Liver (tissue), 3 donors: Measurements from ENCODE around the gene GPC1.

Source experiments
- GABPA ChIP-seq, 2 donors: IDR thresholded peaks in 1 of 2; conservative IDR thresholded peaks in 1 of 2; 2 replicates each; pipeline ENCODE4 v1.6.1; 2016; ENCODE audit warnings: antibody characterized with exemption in 2 of 2, mild to moderate bottlenecking in 1 of 2, moderate library complexity in 1 of 2
- RAD21 ChIP-seq, 2 donors: IDR thresholded peaks; 2 replicates each; pipeline ENCODE4 v1.6.1; 2016; ENCODE audit warnings: antibody characterized with exemption in 2 of 2, mild to moderate bottlenecking in 2 of 2
- SP1 ChIP-seq: IDR thresholded peaks from 2 replicates; pipeline ENCODE4 v1.6.1; 2018; ENCODE audit warnings: antibody characterized with exemption, mild to moderate bottlenecking
- TAF1 ChIP-seq: conservative IDR thresholded peaks from 2 replicates; pipeline ENCODE4 v1.6.1; 2016; ENCODE audit warnings: antibody characterized with exemption, mild to moderate bottlenecking
- YY1 ChIP-seq: IDR thresholded peaks from 2 replicates; pipeline ENCODE4 v1.6.1; 2016; ENCODE audit warnings: antibody characterized with exemption, mild to moderate bottlenecking
- TF ChIP-seq, protein P1 (sequence below): IDR thresholded peaks from 2 replicates; pipeline ENCODE4 v1.6.1; 2016; ENCODE audit warnings: antibody characterized with exemption
- TF ChIP-seq, protein P2 (sequence below): fragments of 150-350 bp; IDR thresholded peaks from 2 replicates; pipeline ENCODE4 v1.5.1; 2017; ENCODE audit warnings: improper control_type of control experiment, low read depth, low read length; ENCODE audit not compliant: missing input control
- TF ChIP-seq, protein P3 (sequence below): IDR thresholded peaks from 2 replicates; pipeline ENCODE4 v1.6.1; 2016; ENCODE audit warnings: antibody characterized with exemption
- TF ChIP-seq, protein P4 (sequence below): IDR thresholded peaks from 2 replicates; pipeline ENCODE4 v1.6.1; 2016; ENCODE audit warnings: antibody characterized with exemption
- donor health status: healthy.
- donor health status: healthy.

DNA sequence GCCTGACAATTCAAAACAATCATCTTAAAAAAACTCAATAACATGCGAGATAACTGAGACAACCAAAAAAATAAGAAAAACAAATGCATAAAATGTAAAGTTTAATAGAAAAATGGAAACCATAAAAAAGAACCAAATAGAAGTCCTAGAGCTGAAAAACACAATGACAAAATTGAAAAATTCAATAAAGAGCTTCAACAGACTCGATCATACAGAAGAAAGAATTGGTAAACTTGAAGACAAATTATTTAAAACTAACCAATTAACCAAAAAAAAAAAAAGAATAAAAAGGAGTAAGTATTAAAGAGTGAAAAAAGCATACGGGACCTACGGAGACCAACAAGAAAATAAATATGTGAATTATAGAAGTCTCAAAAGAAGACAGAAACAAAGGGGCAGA lies 37.7 kb downstream of the GPC1 start:
- TF ChIP-seq, protein P1, sequence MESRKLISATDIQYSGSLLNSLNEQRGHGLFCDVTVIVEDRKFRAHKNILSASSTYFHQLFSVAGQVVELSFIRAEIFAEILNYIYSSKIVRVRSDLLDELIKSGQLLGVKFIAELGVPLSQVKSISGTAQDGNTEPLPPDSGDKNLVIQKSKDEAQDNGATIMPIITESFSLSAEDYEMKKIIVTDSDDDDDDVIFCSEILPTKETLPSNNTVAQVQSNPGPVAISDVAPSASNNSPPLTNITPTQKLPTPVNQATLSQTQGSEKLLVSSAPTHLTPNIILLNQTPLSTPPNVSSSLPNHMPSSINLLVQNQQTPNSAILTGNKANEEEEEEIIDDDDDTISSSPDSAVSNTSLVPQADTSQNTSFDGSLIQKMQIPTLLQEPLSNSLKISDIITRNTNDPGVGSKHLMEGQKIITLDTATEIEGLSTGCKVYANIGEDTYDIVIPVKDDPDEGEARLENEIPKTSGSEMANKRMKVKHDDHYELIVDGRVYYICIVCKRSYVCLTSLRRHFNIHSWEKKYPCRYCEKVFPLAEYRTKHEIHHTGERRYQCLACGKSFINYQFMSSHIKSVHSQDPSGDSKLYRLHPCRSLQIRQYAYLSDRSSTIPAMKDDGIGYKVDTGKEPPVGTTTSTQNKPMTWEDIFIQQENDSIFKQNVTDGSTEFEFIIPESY, result no peak
- TF ChIP-seq, protein P2, sequence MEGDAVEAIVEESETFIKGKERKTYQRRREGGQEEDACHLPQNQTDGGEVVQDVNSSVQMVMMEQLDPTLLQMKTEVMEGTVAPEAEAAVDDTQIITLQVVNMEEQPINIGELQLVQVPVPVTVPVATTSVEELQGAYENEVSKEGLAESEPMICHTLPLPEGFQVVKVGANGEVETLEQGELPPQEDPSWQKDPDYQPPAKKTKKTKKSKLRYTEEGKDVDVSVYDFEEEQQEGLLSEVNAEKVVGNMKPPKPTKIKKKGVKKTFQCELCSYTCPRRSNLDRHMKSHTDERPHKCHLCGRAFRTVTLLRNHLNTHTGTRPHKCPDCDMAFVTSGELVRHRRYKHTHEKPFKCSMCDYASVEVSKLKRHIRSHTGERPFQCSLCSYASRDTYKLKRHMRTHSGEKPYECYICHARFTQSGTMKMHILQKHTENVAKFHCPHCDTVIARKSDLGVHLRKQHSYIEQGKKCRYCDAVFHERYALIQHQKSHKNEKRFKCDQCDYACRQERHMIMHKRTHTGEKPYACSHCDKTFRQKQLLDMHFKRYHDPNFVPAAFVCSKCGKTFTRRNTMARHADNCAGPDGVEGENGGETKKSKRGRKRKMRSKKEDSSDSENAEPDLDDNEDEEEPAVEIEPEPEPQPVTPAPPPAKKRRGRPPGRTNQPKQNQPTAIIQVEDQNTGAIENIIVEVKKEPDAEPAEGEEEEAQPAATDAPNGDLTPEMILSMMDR, result no peak
- TF ChIP-seq SP1 (no peak), TAF1 (no peak), YY1 (no peak), GABPA (IDR thresholded peaks at IDR 0.05 in 1 of 2, conservative IDR thresholded peaks at IDR 0.05 in 1 of 2) (no peak), RAD21 (IDR thresholded peaks at IDR 0.05) (no peak)
- TF ChIP-seq, protein P3, sequence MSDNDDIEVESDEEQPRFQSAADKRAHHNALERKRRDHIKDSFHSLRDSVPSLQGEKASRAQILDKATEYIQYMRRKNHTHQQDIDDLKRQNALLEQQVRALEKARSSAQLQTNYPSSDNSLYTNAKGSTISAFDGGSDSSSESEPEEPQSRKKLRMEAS, result no peak
- TF ChIP-seq, protein P4, sequence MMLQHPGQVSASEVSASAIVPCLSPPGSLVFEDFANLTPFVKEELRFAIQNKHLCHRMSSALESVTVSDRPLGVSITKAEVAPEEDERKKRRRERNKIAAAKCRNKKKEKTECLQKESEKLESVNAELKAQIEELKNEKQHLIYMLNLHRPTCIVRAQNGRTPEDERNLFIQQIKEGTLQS, result no peak
